ENCODE results near the gene MYBPH. TPM values are rescaled to one million over a fixed set of nuclear protein-coding genes. Genes with fewer than 3 reads are reported as not detected.

MYBPH gene
- total and polyA plus RNA-seq, 10 of the 15 experiments (the other 5 are each of a cell fraction or from before 2014, with no cell fraction given): 0.06 to 0.10 TPM; not detected in 8

DNA sequence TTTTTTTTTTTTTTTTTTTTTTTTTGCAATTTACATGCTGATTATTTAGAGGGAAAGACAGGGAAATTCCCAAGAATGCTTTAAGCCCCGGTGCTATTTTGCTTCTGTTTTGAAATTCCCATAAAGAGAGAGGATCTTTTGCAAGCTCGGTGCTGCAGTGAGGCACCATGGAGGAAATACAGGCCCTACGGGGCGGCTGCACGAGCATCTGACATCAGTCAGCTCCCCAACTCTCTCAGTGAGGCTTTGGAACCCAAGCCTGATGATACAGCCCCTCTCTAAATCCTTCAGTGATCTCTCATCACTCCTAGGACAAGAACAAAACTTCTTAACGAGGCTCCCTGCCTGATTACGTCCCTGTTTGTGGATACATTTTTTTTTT is 11.7 kb upstream of the MYBPH start (continued):
- no peak for TF ChIP-seq CUX1 (IDR thresholded peaks at IDR 0.05; ENCODE audit: insufficient replicate concordance, low read depth, low read length)
- no peak for TF ChIP-seq STAT3 (IDR thresholded peaks at IDR 0.05; ENCODE audit: low read depth, low read length)
- no peak for TF ChIP-seq FOXM1 (IDR thresholded peaks at IDR 0.05; ENCODE audit: low read depth, low read length)

GRCh38 chr1:203186446-203187303 is 11.0 kb upstream of the MYBPH start, which contains the start of gene CHI3L1:
Gene CHI3L1 (minus strand): TSS chr1:203186704. CDS start chr1:203186623, 81 bp downstream.
- H3K27ac ChIP-seq (ENCODE audit: control insufficient read depth, insufficient read depth): no peak within 1 kb of the TSS
- SMC1A ChIA-PET (ENCODE audit: uncharacterized antibody, unreplicated experiment): no interaction called here
- no peaks in the 10 kb centered on the region for H3K4me1 ChIP-seq (ENCODE audit: control insufficient read depth, insufficient read depth, low read length)
- FAIRE-seq (no peak), ATAC-seq (no peak), DNase-seq (ENCODE audit: low read depth, low spot score) (no peak)
- no peak within 1 kb of the TSS for H3K4me3 ChIP-seq
- in situ Hi-C loops (cut with MboI): no loop called here
- WGBS (ENCODE audit: insufficient coverage, insufficient replicate concordance, low lambda C conversion rate, missing lambda C conversion rate): 13% methylated on average over 14 of the region's 14 CpGs
- no peak within 1 kb of the TSS for H3K4me2 ChIP-seq (ENCODE audit: control insufficient read depth, insufficient read depth)
- no peaks in the 10 kb centered on the region for H4K20me1 ChIP-seq (ENCODE audit: control insufficient read depth, insufficient read depth)
- no peaks in the 10 kb centered on the region for H3K79me2 ChIP-seq (ENCODE audit: control insufficient read depth, insufficient read depth, low read length)
- POLR2A ChIA-PET: no interaction called here
- no TSS peak for BruUV-seq (replicated peaks)
- CTCF ChIA-PET: interaction anchor here (1.4 to 1.6 kb wide), 4 partner anchors 10 to 147 kb away, joined by 3 to 7 read pairs (median 6); no protein-coding TSS in a partner anchor
- RAD21 ChIA-PET (ENCODE audit: unreplicated experiment): no interaction called here
- intact Hi-C loops (cut with micrococcal nuclease; ENCODE audit: unreplicated experiment): no loop called here
- no peaks in the 10 kb centered on the region; a peak in 1 of 4 replicates for H3K27me3 ChIP-seq (replicated peaks in 1 of 2; ENCODE audit: control insufficient read depth in 2 of 2, insufficient read depth in 2 of 2, low read length in 1 of 2)
- H3K9me3 ChIP-seq (replicated peaks; ENCODE audit: control insufficient read depth, insufficient read depth, low read length): no peaks in the 10 kb centered on the region
- no peak within 1 kb of the TSS for H3K9ac ChIP-seq (ENCODE audit: control insufficient read depth, insufficient read depth, low read length)
- no peaks in the 10 kb centered on the region for H3K36me3 ChIP-seq (ENCODE audit: control insufficient read depth in 2 of 2, insufficient read depth in 2 of 2, low read length in 1 of 2)
- no peak within 1 kb of the TSS for H2AFZ ChIP-seq (ENCODE audit: control insufficient read depth, low read depth, low read length)
- TF ChIP-seq, protein P1, sequence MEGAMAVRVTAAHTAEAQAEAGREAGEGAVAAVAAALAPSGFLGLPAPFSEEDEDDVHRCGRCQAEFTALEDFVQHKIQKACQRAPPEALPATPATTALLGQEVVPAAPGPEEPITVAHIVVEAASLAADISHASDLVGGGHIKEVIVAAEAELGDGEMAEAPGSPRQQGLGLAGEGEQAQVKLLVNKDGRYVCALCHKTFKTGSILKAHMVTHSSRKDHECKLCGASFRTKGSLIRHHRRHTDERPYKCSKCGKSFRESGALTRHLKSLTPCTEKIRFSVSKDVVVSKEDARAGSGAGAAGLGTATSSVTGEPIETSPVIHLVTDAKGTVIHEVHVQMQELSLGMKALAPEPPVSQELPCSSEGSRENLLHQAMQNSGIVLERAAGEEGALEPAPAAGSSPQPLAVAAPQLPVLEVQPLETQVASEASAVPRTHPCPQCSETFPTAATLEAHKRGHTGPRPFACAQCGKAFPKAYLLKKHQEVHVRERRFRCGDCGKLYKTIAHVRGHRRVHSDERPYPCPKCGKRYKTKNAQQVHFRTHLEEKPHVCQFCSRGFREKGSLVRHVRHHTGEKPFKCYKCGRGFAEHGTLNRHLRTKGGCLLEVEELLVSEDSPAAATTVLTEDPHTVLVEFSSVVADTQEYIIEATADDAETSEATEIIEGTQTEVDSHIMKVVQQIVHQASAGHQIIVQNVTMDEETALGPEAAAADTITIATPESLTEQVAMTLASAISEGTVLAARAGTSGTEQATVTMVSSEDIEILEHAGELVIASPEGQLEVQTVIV (IDR thresholded peaks at IDR 0.05; ENCODE audit: borderline replicate concordance, partially characterized antibody): no peak
- TF ChIP-seq, protein P2, sequence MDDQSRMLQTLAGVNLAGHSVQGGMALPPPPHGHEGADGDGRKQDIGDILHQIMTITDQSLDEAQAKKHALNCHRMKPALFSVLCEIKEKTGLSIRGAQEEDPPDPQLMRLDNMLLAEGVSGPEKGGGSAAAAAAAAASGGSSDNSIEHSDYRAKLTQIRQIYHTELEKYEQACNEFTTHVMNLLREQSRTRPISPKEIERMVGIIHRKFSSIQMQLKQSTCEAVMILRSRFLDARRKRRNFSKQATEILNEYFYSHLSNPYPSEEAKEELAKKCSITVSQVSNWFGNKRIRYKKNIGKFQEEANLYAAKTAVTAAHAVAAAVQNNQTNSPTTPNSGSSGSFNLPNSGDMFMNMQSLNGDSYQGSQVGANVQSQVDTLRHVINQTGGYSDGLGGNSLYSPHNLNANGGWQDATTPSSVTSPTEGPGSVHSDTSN (IDR thresholded peaks at IDR 0.05; ENCODE audit: insufficient replicate concordance, low read depth, low read length): no peak
- TF ChIP-seq HCFC1 (IDR thresholded peaks at IDR 0.05; ENCODE audit: low read length) (no peak), GABPA (IDR thresholded peaks at IDR 0.05; ENCODE audit: low read depth) (no peak), YBX1 (IDR thresholded peaks at IDR 0.05) (no peak)
